C4-2B (cell line): ENCODE results near the gene TMEM191C.
"Not testable (repeated sequence)": the region's sequence is repeated elsewhere in the genome, so short reads cannot be mapped to it uniquely, and the experiment has no call there.

ENCODE experiments used
- CTCF ChIP-seq: fragments of 450-650 bp; conservative IDR thresholded peaks from 2 replicates; pipeline ENCODE4 v1.5.1; 2017; ENCODE audit warnings: mild to moderate bottlenecking
- ZFX ChIP-seq: fragments of 450-650 bp; IDR thresholded peaks from 2 replicates; pipeline ENCODE4 v1.6.1; 2017

DNA sequence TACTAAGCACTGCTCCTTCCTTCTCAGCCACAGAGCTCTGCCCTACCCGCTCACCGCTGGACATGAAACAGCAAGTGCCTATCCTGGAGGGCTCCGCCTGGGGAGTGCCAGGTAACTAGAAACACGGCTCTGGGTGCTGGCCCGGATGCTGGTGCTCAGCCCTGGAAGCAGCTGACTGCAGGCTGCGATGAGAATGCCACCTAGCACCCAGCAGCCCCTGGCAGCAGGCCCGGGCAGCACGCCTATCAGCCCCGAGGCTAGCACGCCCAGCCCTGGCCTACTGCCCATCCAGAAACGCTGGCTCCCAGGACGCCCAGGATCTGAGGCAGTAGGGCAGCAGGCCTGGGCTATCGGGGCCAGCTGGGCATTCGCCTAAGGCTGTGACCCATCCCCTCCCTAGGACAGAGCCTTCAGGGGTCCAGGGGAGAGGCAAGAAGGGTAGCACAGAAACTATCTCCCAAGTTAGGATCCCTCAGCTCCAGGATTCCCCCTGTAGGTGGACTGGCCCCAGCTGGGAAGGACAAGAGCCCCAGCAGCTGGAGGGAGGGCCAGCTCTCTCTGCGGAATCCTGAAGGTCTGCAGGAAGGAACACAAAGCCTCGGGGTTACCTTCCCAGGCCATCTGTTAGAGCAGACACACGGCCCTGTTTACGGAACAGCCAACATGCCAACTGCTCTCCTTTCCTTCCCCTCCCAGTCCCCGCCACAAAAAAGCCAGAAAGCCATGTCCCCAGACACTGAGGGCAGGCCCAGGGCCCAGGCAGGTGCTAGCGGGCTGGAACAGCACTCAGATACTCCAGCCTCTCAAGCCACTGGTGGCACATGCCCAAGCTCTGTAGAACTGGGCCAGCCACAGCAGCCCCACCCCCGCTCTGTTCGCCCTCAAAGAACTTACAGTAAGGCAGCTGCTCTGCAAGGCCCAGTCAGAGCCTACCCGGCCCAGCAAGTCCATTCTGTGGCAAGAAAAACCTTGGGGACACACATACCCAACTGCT is 26.9 kb downstream of the TMEM191C start:
- TF ChIP-seq CTCF, ZFX: not testable (repeated sequence)
